Mesenchymal stem cell (in vitro differentiated cells and primary cell): ENCODE results near the gene RBM20.

Source experiments
- DNase-seq: peaks from one replicate; pipeline ENCODE4 v3.0.0-alpha.2; 2013
- H2AFZ ChIP-seq: one replicate; pipeline ENCODE4 v1.6.1; 2013; ENCODE audit warnings: low read depth, mild to moderate bottlenecking, control low read depth, inconsistent platforms, low read length, moderate library complexity
- H2AK5ac ChIP-seq: 2 replicates; pipeline ENCODE4 v1.6.1; 2013; ENCODE audit warnings: low read length, moderate library complexity, mild to moderate bottlenecking, inconsistent platforms; ENCODE audit not compliant: severe bottlenecking
- H2BK120ac ChIP-seq: one replicate; pipeline ENCODE4 v1.6.1; 2013; ENCODE audit warnings: low read depth, mild to moderate bottlenecking, inconsistent platforms, low read length, moderate library complexity
- H2BK12ac ChIP-seq, 2 experiments: one replicate each; pipeline ENCODE4 v1.6.1; 2013; ENCODE audit warnings: inconsistent platforms in 2 of 2, low read length in 2 of 2, mild to moderate bottlenecking in 2 of 2, moderate library complexity in 2 of 2, control low read depth in 1 of 2
- H2BK15ac ChIP-seq: one replicate; pipeline ENCODE4 v1.6.1; 2013; ENCODE audit warnings: mild to moderate bottlenecking, low read depth, inconsistent platforms; ENCODE audit not compliant: poor library complexity, severe bottlenecking
- H2BK5ac ChIP-seq: 2 replicates; pipeline ENCODE4 v1.6.1; 2013; ENCODE audit warnings: low read depth, mild to moderate bottlenecking, low read length, control low read depth, inconsistent platforms; ENCODE audit not compliant: poor library complexity, severe bottlenecking
- H3K14ac ChIP-seq, 2 experiments: one replicate each; pipeline ENCODE4 v1.6.1; 2013; ENCODE audit warnings: inconsistent platforms in 2 of 2, low read length in 2 of 2, control low read depth in 1 of 2, mild to moderate bottlenecking in 1 of 2, moderate library complexity in 1 of 2
- H3K18ac ChIP-seq, 2 experiments: one replicate each; pipeline ENCODE4 v1.6.1; 2013; ENCODE audit warnings: inconsistent platforms in 2 of 2, low read length in 2 of 2, control low read depth in 1 of 2, low read depth in 1 of 2, mild to moderate bottlenecking in 1 of 2
- H3K23ac ChIP-seq, 2 experiments: one replicate each; pipeline ENCODE4 v1.6.1; 2013; ENCODE audit warnings: inconsistent platforms in 2 of 2, low read length in 2 of 2, mild to moderate bottlenecking in 2 of 2, moderate library complexity in 2 of 2, control low read depth in 1 of 2
- H3K27ac ChIP-seq: 2 replicates; pipeline ENCODE4 v1.5.1; 2013; ENCODE audit warnings: mild to moderate bottlenecking, moderate library complexity, low read length, control low read depth, inconsistent platforms; ENCODE audit not compliant: poor library complexity, severe bottlenecking
- H3K27me3 ChIP-seq, 2 experiments: 2 replicates each; pipeline versions ENCODE4 v1.6.1 to v1.7.0; 2013; ENCODE audit warnings: low read length in 2 of 2, mild to moderate bottlenecking in 2 of 2, moderate library complexity in 2 of 2, control low read depth in 1 of 2, inconsistent platforms in 1 of 2; ENCODE audit not compliant: control insufficient read depth in 1 of 2, insufficient read depth in 1 of 2
- H3K36me3 ChIP-seq, 2 experiments: 2 replicates each; pipeline versions ENCODE4 v1.6.1 to v1.7.0; 2013; ENCODE audit warnings: low read length in 2 of 2, control low read depth in 1 of 2, inconsistent platforms in 1 of 2, low read depth in 1 of 2, mild to moderate bottlenecking in 1 of 2; ENCODE audit not compliant: insufficient read depth in 2 of 2, control insufficient read depth in 1 of 2
- H3K4ac ChIP-seq, 2 experiments: one replicate each; pipeline ENCODE4 v1.6.1; 2013; ENCODE audit warnings: inconsistent platforms in 2 of 2, low read length in 2 of 2, mild to moderate bottlenecking in 2 of 2, moderate library complexity in 2 of 2, control low read depth in 1 of 2, low read depth in 1 of 2
- H3K4me1 ChIP-seq: 2 replicates; pipeline ENCODE4 v1.6.1; 2013; ENCODE audit warnings: low read depth, low read length, control low read depth; ENCODE audit not compliant: control insufficient read depth, insufficient read depth
- H3K4me2 ChIP-seq: 2 replicates; pipeline ENCODE4 v1.6.1; 2013; ENCODE audit warnings: low read length, mild to moderate bottlenecking, inconsistent platforms; ENCODE audit not compliant: poor library complexity, severe bottlenecking
- H3K4me3 ChIP-seq, 2 experiments: 2 replicates each; pipeline versions ENCODE4 v1.5.1 to v1.7.0; 2013; ENCODE audit warnings: low read length in 2 of 2, mild to moderate bottlenecking in 2 of 2, control low read depth in 1 of 2, low read depth in 1 of 2; ENCODE audit not compliant: insufficient read depth in 1 of 2
- H3K79me1 ChIP-seq: replicated peaks from 2 replicates; pipeline ENCODE4 v1.6.1; 2013; ENCODE audit warnings: mild to moderate bottlenecking, control low read depth, low read length, inconsistent platforms; ENCODE audit not compliant: poor library complexity, severe bottlenecking
- H3K9ac ChIP-seq: 2 replicates; pipeline ENCODE4 v1.7.0; 2013; ENCODE audit warnings: mild to moderate bottlenecking, low read length, moderate library complexity
- H3K9me3 ChIP-seq: 2 replicates; pipeline ENCODE4 v1.7.0; 2013; ENCODE audit warnings: mild to moderate bottlenecking, low read length; ENCODE audit not compliant: control insufficient read depth
- H4K8ac ChIP-seq: one replicate; pipeline ENCODE4 v1.6.1; 2013; ENCODE audit warnings: inconsistent platforms, mild to moderate bottlenecking, low read length, moderate library complexity
- H4K91ac ChIP-seq: one replicate; pipeline ENCODE4 v1.6.1; 2013; ENCODE audit warnings: mild to moderate bottlenecking, low read length, inconsistent platforms
- WGBS: methylation state at CpG from one replicate; pipeline ENCODE4 v1.1.7; 2013; ENCODE audit warnings: mixed read lengths; 5-methylcytosine and 5-hydroxymethylcytosine counted together

RBM20 gene

GRCh38 chr10:110625951-110626855 is 17.9 kb upstream of the RBM20 start:
- Histone ChIP-seq H4K91ac (no peak overlapping the region), H3K4me1 (peaks cover 2% of the 10 kb centered on the region), H3K4me2 (no peak overlapping the region), H3K79me1 (no peaks in the 10 kb centered on the region), H3K4me3 (no peak overlapping the region), H3K27me3 (peaks cover 0 to 12% of the 10 kb centered on the region in 2 experiments), H3K18ac (no peak overlapping the region), H2AFZ (no peak overlapping the region), H4K8ac (no peak overlapping the region), H3K36me3 (no peaks in the 10 kb centered on the region), H2BK5ac (no peak overlapping the region), H2BK12ac (no peak overlapping the region), H2BK120ac (no peak overlapping the region), H3K9ac (no peak overlapping the region), H2BK15ac (no peak overlapping the region), H3K23ac (no peak overlapping the region), H3K14ac (no peak overlapping the region), H3K27ac (no peak overlapping the region), H3K4ac (no peak overlapping the region), H2AK5ac (no peak overlapping the region), H3K9me3 (no peaks in the 10 kb centered on the region)
- WGBS = 88% methylated on average over 5 of the region's 5 CpGs
- no peak for DNase-seq

- Histone ChIP-seq H3K4me2 (no peak overlapping the region), H3K27ac (no peak overlapping the region), H2AFZ (no peak overlapping the region), H3K18ac (no peak overlapping the region), H3K36me3 (no peaks in the 10 kb centered on the region), H3K14ac (no peak overlapping the region), H3K79me1 (no peaks in the 10 kb centered on the region), H4K91ac (no peak overlapping the region), H3K4ac (no peak overlapping the region), H4K8ac (no peak overlapping the region), H2BK12ac (no peak overlapping the region), H3K27me3 (peaks cover 0 to 12% of the 10 kb centered on the region in 2 experiments), H3K9ac (no peak overlapping the region), H3K23ac (no peak overlapping the region), H3K9me3 (no peaks in the 10 kb centered on the region), H2AK5ac (no peak overlapping the region), H3K4me3 (no peak overlapping the region), H3K4me1 (peaks cover 2% of the 10 kb centered on the region), H2BK15ac (no peak overlapping the region), H2BK120ac (no peak overlapping the region), H2BK5ac (no peak overlapping the region)
- no peak for DNase-seq
Observed at GRCh38 chr10:110628161-110628560, 16.0 kb upstream of the RBM20 start.

GRCh38 chr10:110629680-110630191 is 14.4 kb upstream of the RBM20 start:
- peak overlapping the region; percentile 16 for H3K4me2 ChIP-seq
- H3K9me3 ChIP-seq = no peaks in the 10 kb centered on the region
- no peak overlapping the region for H2AK5ac ChIP-seq
- H3K79me1 ChIP-seq = no peaks in the 10 kb centered on the region
- H3K4ac ChIP-seq = no peak overlapping the region
- no peaks in the 10 kb centered on the region for H3K36me3 ChIP-seq
- no peak overlapping the region for H2BK15ac ChIP-seq
- no peak overlapping the region for H2AFZ ChIP-seq
- DNase-seq = peak; percentile 62
- peaks cover 0 to 4% of the 10 kb centered on the region in 2 experiments for H3K27me3 ChIP-seq
- H3K14ac ChIP-seq = no peak overlapping the region
- peak overlapping the region; percentile 47 for H3K27ac ChIP-seq
- WGBS = 42% methylated on average over 3 of the region's 3 CpGs
- H3K18ac ChIP-seq = no peak overlapping the region
- H4K91ac ChIP-seq = no peak overlapping the region
- H2BK120ac ChIP-seq = no peak overlapping the region
- H3K4me1 ChIP-seq = peaks cover 2% of the 10 kb centered on the region
- no peak overlapping the region for H2BK5ac ChIP-seq
- no peak overlapping the region for H2BK12ac ChIP-seq
- H3K23ac ChIP-seq = no peak overlapping the region
- no peak overlapping the region for H4K8ac ChIP-seq
- H3K9ac ChIP-seq = no peak overlapping the region
- no peak overlapping the region for H3K4me3 ChIP-seq

- Histone ChIP-seq H2AFZ (no peak overlapping the region), H2AK5ac (no peak overlapping the region), H3K23ac (no peak overlapping the region), H2BK120ac (no peak overlapping the region), H3K27ac (no peak overlapping the region), H3K4me3 (no peak overlapping the region), H3K9me3 (no peaks in the 10 kb centered on the region), H2BK12ac (no peak overlapping the region), H3K4ac (no peak overlapping the region), H2BK15ac (no peak overlapping the region), H3K4me1 (peaks cover 5% of the 10 kb centered on the region), H3K4me2 (no peak overlapping the region), H3K14ac (no peak overlapping the region), H3K36me3 (no peaks in the 10 kb centered on the region), H3K27me3 (peaks cover 0 to 9% of the 10 kb centered on the region in 2 experiments), H3K79me1 (no peaks in the 10 kb centered on the region), H3K9ac (no peak overlapping the region), H4K91ac (no peak overlapping the region), H3K18ac (no peak overlapping the region), H2BK5ac (no peak overlapping the region), H4K8ac (no peak overlapping the region)
- no peak for DNase-seq
Observed at GRCh38 chr10:110631934-110632333, 12.2 kb upstream of the RBM20 start.
